ENCODE measurements around the gene JMJD1C.
A peak's percentile ranks its signal among the peaks of the same experiment; 100 is the strongest.
"Not testable (repeated sequence)": the region's sequence is repeated elsewhere in the genome, so short reads cannot be mapped to it uniquely, and the experiment has no call there.

JMJD1C gene

GRCh38 chr10:63304146-63304545, 161.6 kb downstream of the JMJD1C start:
- TF ChIP-seq CTCF (conservative IDR thresholded peaks at IDR 0.05), result no peak
- no peak for TF ChIP-seq ZFX (IDR thresholded peaks at IDR 0.05)
- no peak overlapping the region for H3K27ac ChIP-seq

GRCh38 chr10:63300801-63301200, 165.0 kb downstream of the JMJD1C start:
- no peak overlapping the region for H3K27ac ChIP-seq
- TF ChIP-seq CTCF (conservative IDR thresholded peaks at IDR 0.05) (no peak), ZFX (IDR thresholded peaks at IDR 0.05) (no peak)

GRCh38 chr10:63297941-63298340, 167.8 kb downstream of the JMJD1C start:
- TF ChIP-seq CTCF (conservative IDR thresholded peaks at IDR 0.05) (no peak), ZFX (IDR thresholded peaks at IDR 0.05) (no peak)
- H3K27ac ChIP-seq, result no peak overlapping the region

GRCh38 chr10:63294781-63295180, 171.0 kb downstream of the JMJD1C start:
- no peak overlapping the region for H3K27ac ChIP-seq
- TF ChIP-seq ZFX (IDR thresholded peaks at IDR 0.05) (no peak), CTCF (conservative IDR thresholded peaks at IDR 0.05) (no peak)

GRCh38 chr10:63292847-63293246, 172.9 kb downstream of the JMJD1C start:
- peak overlapping the region; percentile 3; the same call in 1 of the 2 replicates for H3K27ac ChIP-seq

GRCh38 chr10:63288170-63288569, 177.6 kb downstream of the JMJD1C start:
- no peak for TF ChIP-seq ZFX (IDR thresholded peaks at IDR 0.05)
- no peak for TF ChIP-seq CTCF (conservative IDR thresholded peaks at IDR 0.05)
- H3K27ac ChIP-seq, result no peak overlapping the region

- TF ChIP-seq CTCF (conservative IDR thresholded peaks at IDR 0.05) (no peak), ZFX (IDR thresholded peaks at IDR 0.05) (no peak)
- no peak overlapping the region for H3K27ac ChIP-seq
Measured at GRCh38 chr10:63286754-63287264, 179.0 kb downstream of the JMJD1C start.

- TF ChIP-seq CTCF (conservative IDR thresholded peaks at IDR 0.05) (no peak), ZFX (IDR thresholded peaks at IDR 0.05) (no peak)
- no peak overlapping the region for H3K27ac ChIP-seq
Measured at GRCh38 chr10:63286340-63286739, 179.4 kb downstream of the JMJD1C start.

- H3K27ac ChIP-seq, result not testable (repeated sequence)
Measured at GRCh38 chr10:63283901-63284300, 181.9 kb downstream of the JMJD1C start.

All from C4-2B (cell line).